SK-N-SH (cell line): Measurements from ENCODE around the gene SCYGR1. TPM values are rescaled to one million over a fixed set of nuclear protein-coding genes. Genes with fewer than 3 reads are reported as not detected.

Experiments
- CTCF ChIA-PET: fragments of 300-600, 350-600 bp; formaldehyde crosslinking; extraction: SDS; loops from one replicate; lab custom pipeline; 2021; lab: Yijun Ruan, JAX
- POLR2A ChIA-PET: fragments of 350-600 bp; sonication (Branson Sonifier 250); formaldehyde crosslinking; extraction: SDS; loops from one replicate; lab custom pipeline; 2020; ENCODE audit warnings: antibody characterized with exemption, inconsistent platforms; lab: Yijun Ruan, JAX
- DNase-seq: peaks from one replicate; pipeline ENCODE4 v3.0.0; 2012
- H2AFZ ChIP-seq: fragments of 200-600 bp; sonication (generic); 2 replicates; pipeline ENCODE4 v1.8.1; 2016; ENCODE audit warnings: antibody characterized with exemption, mild to moderate bottlenecking, low read depth
- H3F3A ChIP-seq: fragments of 200-600 bp; sonication (generic); replicated peaks from 2 replicates; pipeline ENCODE3; 2016; ENCODE audit warnings: antibody characterized with exemption, mild to moderate bottlenecking; ENCODE audit not compliant: insufficient read depth
- H3K27ac ChIP-seq, 2 experiments: fragments of 200-500 bp in 1 of 2; fragments of 200-600 bp in 1 of 2; sonication (Bioruptor generic) in 1 of 2; sonication (generic), shearing (Covaris generic) in 1 of 2; 2 replicates each; pipeline versions ENCODE4 v1.5.1 to v1.6.1; 2014 to 2016; ENCODE audit warnings: low read depth in 2 of 2, inconsistent platforms in 1 of 2, low read length in 1 of 2, mild to moderate bottlenecking in 1 of 2, mixed read lengths in 1 of 2
- H3K27me3 ChIP-seq: fragments of 200-600 bp; sonication (generic), shearing (Covaris generic); 2 replicates; pipeline ENCODE4 v1.6.1; 2016; ENCODE audit warnings: mixed run types; ENCODE audit not compliant: insufficient read depth
- H3K36me3 ChIP-seq, 2 experiments: fragments of 200-500 bp in 1 of 2; fragments of 200-600 bp in 1 of 2; sonication (Bioruptor generic) in 1 of 2; sonication (generic) in 1 of 2; replicated peaks in 1 of 2; 2 replicates each; pipeline versions ENCODE3 to v1.5.1; 2014 to 2016; ENCODE audit warnings: low read length in 1 of 2, mild to moderate bottlenecking in 1 of 2; ENCODE audit not compliant: insufficient read depth in 2 of 2, control insufficient read depth in 1 of 2
- H3K4me1 ChIP-seq, 2 experiments: fragments of 200-500 bp in 1 of 2; fragments of 200-600 bp in 1 of 2; sonication (Bioruptor generic) in 1 of 2; sonication (generic), shearing (Covaris generic) in 1 of 2; 2 replicates each; pipeline versions ENCODE4 v1.5.1 to v1.6.1; 2014 to 2016; ENCODE audit warnings: low read depth in 1 of 2, low read length in 1 of 2, mixed run types in 1 of 2; ENCODE audit not compliant: insufficient read depth in 2 of 2, control insufficient read depth in 1 of 2
- H3K4me2 ChIP-seq: fragments of 200-600 bp; sonication (generic), shearing (Covaris generic); 2 replicates; pipeline ENCODE4 v1.6.1; 2017; ENCODE audit warnings: mixed run types
- H3K4me3 ChIP-seq, 2 experiments: fragments of 200-500 bp in 1 of 2; fragments of 200-600 bp in 1 of 2; sonication (Bioruptor generic) in 1 of 2; sonication (generic), shearing (Covaris generic) in 1 of 2; 2 replicates each; pipeline versions ENCODE4 v1.5.1 to v1.8.1; 2014 to 2016; ENCODE audit warnings: low read depth in 2 of 2, inconsistent platforms in 1 of 2, low read length in 1 of 2, mild to moderate bottlenecking in 1 of 2, mixed read lengths in 1 of 2, moderate library complexity in 1 of 2
- H3K79me2 ChIP-seq: fragments of 200-600 bp; sonication (generic); 2 replicates; pipeline ENCODE4 v1.8.1; 2017; ENCODE audit warnings: mild to moderate bottlenecking; ENCODE audit not compliant: insufficient read depth
- H3K9ac ChIP-seq: fragments of 200-600 bp; sonication (generic); 2 replicates; pipeline ENCODE4 v1.6.1; 2017; ENCODE audit warnings: mixed run types
- H3K9me2 ChIP-seq: fragments of 200-600 bp; sonication (generic); 2 replicates; pipeline ENCODE4 v1.6.1; 2017; ENCODE audit warnings: mixed run types
- H3K9me3 ChIP-seq: fragments of 200-600 bp; sonication (generic); 2 replicates; pipeline ENCODE4 v1.6.1; 2017; ENCODE audit warnings: mixed run types, mild to moderate bottlenecking, moderate library complexity
- H4K20me1 ChIP-seq: fragments of 200-600 bp; sonication (generic); 2 replicates; pipeline ENCODE4 v1.6.1; 2017; ENCODE audit warnings: mild to moderate bottlenecking, mixed run types; ENCODE audit not compliant: insufficient read depth
- CTCF ChIP-seq: fragments of 200-600 bp; sonication (generic); IDR thresholded peaks from 2 replicates; pipeline ENCODE4 v1.6.1; 2017; ENCODE audit warnings: antibody characterized with exemption, mild to moderate bottlenecking, moderate library complexity
- EP300 ChIP-seq, 2 experiments: IDR thresholded peaks; 2 replicates each; pipeline versions ENCODE4 v1.4.0 to v1.6.1; 2012; ENCODE audit warnings: borderline replicate concordance in 1 of 2, low read depth in 1 of 2, low read length in 1 of 2
- EZH2phosphoT487 ChIP-seq: fragments of 200-600 bp; sonication (generic); IDR thresholded peaks from 2 replicates; pipeline ENCODE4 v1.6.1; 2017; ENCODE audit warnings: low read depth, mixed run types, mild to moderate bottlenecking, antibody characterized with exemption, moderate library complexity, borderline replicate concordance
- FOSL2 ChIP-seq: IDR thresholded peaks from 2 replicates; pipeline ENCODE4 v1.4.0; 2012; ENCODE audit warnings: low read depth, mild to moderate bottlenecking, moderate library complexity, borderline replicate concordance
- FOXM1 ChIP-seq: IDR thresholded peaks from 2 replicates; pipeline ENCODE4 v1.4.0; 2012; ENCODE audit warnings: low read depth, mild to moderate bottlenecking
- GABPA ChIP-seq: IDR thresholded peaks from 2 replicates; pipeline ENCODE4 v1.4.0; 2012; ENCODE audit warnings: low read depth, mild to moderate bottlenecking
- JUND ChIP-seq: IDR thresholded peaks from 2 replicates; pipeline ENCODE4 v1.4.0; 2012
- MAX ChIP-seq: IDR thresholded peaks from 2 replicates; pipeline ENCODE4 v1.4.0; 2012; ENCODE audit warnings: low read depth
- MEF2A ChIP-seq: IDR thresholded peaks from 2 replicates; pipeline ENCODE4 v1.4.0; 2012; ENCODE audit warnings: low read depth, borderline replicate concordance
- MXI1 ChIP-seq: IDR thresholded peaks from 2 replicates; pipeline ENCODE4 v1.6.1; 2012; ENCODE audit warnings: mild to moderate bottlenecking, low read depth, low read length, improper control_type of control experiment
- PBX3 ChIP-seq: IDR thresholded peaks from 2 replicates; pipeline ENCODE4; 2012
- RAD21 ChIP-seq: IDR thresholded peaks from 2 replicates; pipeline ENCODE4 v1.6.1; 2012; ENCODE audit warnings: mild to moderate bottlenecking, low read length
- RCOR1 ChIP-seq: fragments of 150-350 bp; IDR thresholded peaks from 2 replicates; pipeline ENCODE4 v1.6.1; 2017; ENCODE audit warnings: antibody characterized with exemption, low read length
- RFX5 ChIP-seq: IDR thresholded peaks from 2 replicates; pipeline ENCODE4 v1.6.1; 2012; ENCODE audit warnings: mild to moderate bottlenecking, improper control_type of control experiment, low read length
- TAF1 ChIP-seq: IDR thresholded peaks from 2 replicates; pipeline ENCODE4 v1.6.1; 2012; ENCODE audit warnings: low read depth, mild to moderate bottlenecking, low read length, moderate library complexity, borderline replicate concordance
- TEAD4 ChIP-seq: IDR thresholded peaks from 2 replicates; pipeline ENCODE4 v1.4.0; 2012; ENCODE audit warnings: mild to moderate bottlenecking, borderline replicate concordance; ENCODE audit not compliant: insufficient read depth
- YY1 ChIP-seq: IDR thresholded peaks from 2 replicates; pipeline ENCODE4 v1.4.0; 2012; ENCODE audit warnings: low read depth, mild to moderate bottlenecking
- ZBTB33 ChIP-seq: IDR thresholded peaks from 2 replicates; pipeline ENCODE4 v1.4.0; 2012; ENCODE audit warnings: low read depth, borderline replicate concordance
- WGBS: methylation state at CpG from one replicate; pipeline ENCODE4 v1.1.6; 2017; ENCODE audit warnings: low lambda C conversion rate; 5-methylcytosine and 5-hydroxymethylcytosine counted together
- polyA plus RNA-seq, 3 experiments: library from polyadenylated mRNA; depleted of rRNA; stranded (reverse); fragments of >200 nt; gene quantifications; 2 replicates each; pipeline ENCODE4 v1.2.3, GENCODE V29; 2012

SCYGR1 gene
- polyA plus RNA-seq, 1 of the 3 experiments (the other 2 are of a cell fraction): not detected

- H3K9me3 ChIP-seq: no peaks in the 10 kb centered on the region
- H3K9me2 ChIP-seq: no peaks in the 10 kb centered on the region
- peaks cover 56 to 78% of the 10 kb centered on the region in 2 experiments for H3K36me3 ChIP-seq
- H3F3A ChIP-seq: no peaks in the 10 kb centered on the region
- ChIA-PET CTCF (interaction anchor here (1.0 to 2.5 kb wide), 4 partner anchors 11 to 222 kb away, joined by 3 to 8 read pairs (median 4); no protein-coding TSS in a partner anchor), POLR2A (no interaction called here)
- no peak overlapping the region for H3K4me2 ChIP-seq
- H4K20me1 ChIP-seq: no peaks in the 10 kb centered on the region
- no peaks in the 10 kb centered on the region for H3K4me1 ChIP-seq
- H3K27ac ChIP-seq: no peak overlapping the region
- H3K4me3 ChIP-seq: no peak overlapping the region
- no peak for DNase-seq
- H3K27me3 ChIP-seq: no peaks in the 10 kb centered on the region
- no peak overlapping the region for H2AFZ ChIP-seq
- TF ChIP-seq CTCF: no peak
- TF ChIP-seq FOSL2: no peak
- TF ChIP-seq EZH2phosphoT487: no peak
- TF ChIP-seq JUND: no peak
- TF ChIP-seq TEAD4: no peak
- TF ChIP-seq RCOR1: no peak
- TF ChIP-seq RFX5: no peak
- TF ChIP-seq GABPA: no peak
- no peak for TF ChIP-seq RAD21
- TF ChIP-seq MXI1: no peak
- TF ChIP-seq EP300 (IDR thresholded peaks at IDR 0.05; ENCODE audit: borderline replicate concordance in 1 of 2, low read depth in 1 of 2, low read length in 1 of 2): no peak
- TF ChIP-seq TAF1: no peak
- no peak overlapping the region for H3K9ac ChIP-seq
- 86% methylated on average over 7 of the region's 7 CpGs for WGBS
- H3K79me2 ChIP-seq: no peaks in the 10 kb centered on the region
Measured at GRCh38 chr2:227347117-227347516, 40.6 kb downstream of the SCYGR1 start.

- Histone ChIP-seq H3K36me3 (peaks cover 53 to 87% of the 10 kb centered on the region in 2 experiments), H2AFZ (no peak overlapping the region), H3K27ac (no peak overlapping the region), H3K27me3 (no peaks in the 10 kb centered on the region), H3F3A (no peaks in the 10 kb centered on the region), H3K9ac (no peak overlapping the region), H4K20me1 (no peaks in the 10 kb centered on the region), H3K4me3 (no peak overlapping the region), H3K4me1 (no peaks in the 10 kb centered on the region), H3K4me2 (no peak overlapping the region), H3K79me2 (no peaks in the 10 kb centered on the region), H3K9me2 (no peaks in the 10 kb centered on the region), H3K9me3 (no peaks in the 10 kb centered on the region)
- WGBS: 87% methylated on average over 2 of the region's 2 CpGs
- DNase-seq: no peak
- TF ChIP-seq PBX3 (no peak), MAX (no peak), FOXM1 (no peak), ZBTB33 (no peak), MEF2A (no peak), RFX5 (no peak), EZH2phosphoT487 (no peak), TAF1 (no peak), JUND (no peak), FOSL2 (no peak), EP300 (IDR thresholded peaks at IDR 0.05; ENCODE audit: borderline replicate concordance in 1 of 2, low read depth in 1 of 2, low read length in 1 of 2) (no peak), YY1 (no peak)
- ChIA-PET CTCF (no interaction called here), POLR2A (no interaction called here)
Measured at GRCh38 chr2:227344231-227344630, 43.5 kb downstream of the SCYGR1 start.
